CD4-positive, alpha-beta T cell treated with Interleukin-2 at 100 ng/mL for 4 hours (primary cell): ENCODE measurements around the gene ROR2.

Source experiments
- DNase-seq: peaks from one replicate; pipeline ENCODE4 v3.0.0-alpha.2; 2020; ENCODE audit warnings: low spot score

Gene ROR2

DNA sequence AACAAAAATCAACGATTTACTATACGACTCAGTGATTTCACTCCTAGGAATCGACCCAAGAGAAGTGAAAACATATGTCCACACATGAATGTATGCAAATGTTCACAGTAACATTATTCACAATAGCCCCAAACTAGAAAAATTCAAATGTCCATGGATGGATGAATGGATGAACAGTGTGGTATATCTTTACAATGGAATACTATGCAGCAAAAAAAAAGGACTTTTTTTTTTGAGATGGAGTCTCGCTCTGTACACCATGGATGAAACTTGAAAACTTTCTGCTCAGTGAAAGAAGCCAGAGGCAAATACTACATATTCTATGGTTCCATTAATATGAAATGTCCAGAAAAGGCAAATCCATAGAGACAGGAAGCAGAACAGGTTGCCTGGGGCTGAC, 233.8 kb downstream of the ROR2 start:
- DNase-seq = no peak

DNA sequence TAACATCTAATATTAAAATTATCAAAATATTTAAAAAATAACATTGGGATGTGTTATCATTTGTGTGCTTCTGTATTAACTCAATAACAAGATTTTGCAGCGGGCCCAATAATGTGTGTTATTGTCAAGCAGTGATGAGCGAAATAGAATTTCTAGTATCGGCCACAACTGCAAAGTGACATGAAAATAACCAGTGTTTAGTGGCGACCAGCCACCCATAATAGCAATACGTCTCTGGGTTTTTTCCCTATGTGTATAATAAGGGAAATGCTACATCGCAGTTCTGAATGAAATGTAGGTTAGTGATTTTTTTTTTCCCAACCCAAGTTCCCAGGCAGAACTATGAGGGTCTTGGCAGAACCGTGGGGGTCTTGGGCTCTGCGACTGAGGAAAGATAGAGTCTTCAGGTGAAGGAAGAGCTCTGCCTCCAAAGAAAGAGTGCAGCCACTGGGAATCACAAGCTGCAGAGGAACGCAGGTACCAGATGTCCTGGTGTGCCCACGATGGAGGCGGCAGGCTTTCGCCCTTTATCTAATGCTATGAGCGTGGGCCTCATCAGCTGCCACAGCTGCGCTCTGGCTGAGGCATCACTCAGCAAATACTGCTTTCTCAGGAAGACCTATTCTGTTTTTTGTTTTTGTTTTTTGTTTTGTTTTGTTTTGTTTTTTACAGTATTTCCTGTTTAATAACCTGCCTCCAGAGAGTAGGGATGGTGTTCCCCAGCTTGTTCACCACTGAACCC, 235.0 kb downstream of the ROR2 start:
- no peak for DNase-seq

- no peak for DNase-seq
Observed at GRCh38 chr9:91714020-91714806, 235.8 kb downstream of the ROR2 start.

DNA sequence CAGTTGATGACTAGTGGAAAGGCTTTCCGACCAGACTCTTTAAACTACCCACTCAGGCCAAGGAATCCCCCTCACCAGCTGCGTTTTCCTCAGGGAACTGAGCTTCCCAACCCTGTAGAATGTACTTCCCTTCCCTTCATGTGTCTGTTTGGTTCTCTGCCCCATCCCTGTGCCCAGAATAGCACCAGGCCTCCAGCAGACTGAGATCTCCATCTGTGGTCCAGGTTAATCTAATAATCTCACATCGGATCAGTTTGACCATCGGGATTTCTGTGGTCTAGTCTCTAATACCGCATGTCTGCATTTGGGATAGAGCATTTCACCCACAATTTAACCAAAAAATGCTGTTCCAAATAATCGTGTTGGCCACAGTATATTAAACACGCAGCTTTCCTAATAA, 237.2 kb downstream of the ROR2 start:
- DNase-seq = no peak

GRCh38 chr9:91711755-91712601, 238.1 kb downstream of the ROR2 start:
- peak; percentile 42 for DNase-seq

- no peak for DNase-seq
Observed at GRCh38 chr9:91710158-91710557, 239.9 kb downstream of the ROR2 start.

GRCh38 chr9:91705386-91705785, 244.6 kb downstream of the ROR2 start:
- DNase-seq = no peak

DNA sequence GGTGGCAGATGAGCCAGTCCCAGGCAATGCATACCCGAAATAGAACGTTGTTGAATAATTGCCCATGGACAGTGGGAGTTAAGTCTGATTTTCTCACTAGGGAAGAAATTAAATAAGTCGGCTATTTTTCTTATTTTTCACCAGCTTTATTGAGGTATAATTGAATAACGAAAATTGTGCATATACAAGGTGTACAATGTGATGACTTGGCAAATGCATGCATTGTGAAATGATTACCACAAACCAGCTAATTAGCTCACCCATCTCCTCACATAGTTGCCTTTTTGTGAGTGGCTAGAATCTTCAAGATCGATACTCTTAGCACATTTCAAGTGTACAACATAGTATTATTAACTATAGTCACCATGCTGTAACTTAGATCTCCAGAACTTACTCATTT, 249.6 kb downstream of the ROR2 start:
- no peak for DNase-seq

DNA sequence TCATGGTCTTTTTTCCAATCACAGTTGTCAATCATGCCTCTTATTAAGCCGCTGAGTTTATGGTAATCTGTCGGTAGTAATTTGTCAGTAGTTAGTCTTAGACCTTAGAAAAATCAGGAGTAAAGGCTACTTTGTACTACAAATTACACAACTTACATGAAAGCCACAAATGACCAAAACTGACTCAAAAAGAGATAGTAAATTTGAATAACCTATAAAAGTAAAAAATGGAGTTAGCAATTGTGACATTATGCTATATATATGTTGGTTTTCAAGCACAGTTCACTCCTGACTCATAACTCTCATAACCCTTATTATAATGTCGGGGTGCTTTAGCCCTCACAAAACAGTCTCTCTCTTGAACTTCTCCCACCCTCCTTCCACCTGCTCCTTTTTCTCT, 251.8 kb downstream of the ROR2 start:
- DNase-seq = no peak

DNA sequence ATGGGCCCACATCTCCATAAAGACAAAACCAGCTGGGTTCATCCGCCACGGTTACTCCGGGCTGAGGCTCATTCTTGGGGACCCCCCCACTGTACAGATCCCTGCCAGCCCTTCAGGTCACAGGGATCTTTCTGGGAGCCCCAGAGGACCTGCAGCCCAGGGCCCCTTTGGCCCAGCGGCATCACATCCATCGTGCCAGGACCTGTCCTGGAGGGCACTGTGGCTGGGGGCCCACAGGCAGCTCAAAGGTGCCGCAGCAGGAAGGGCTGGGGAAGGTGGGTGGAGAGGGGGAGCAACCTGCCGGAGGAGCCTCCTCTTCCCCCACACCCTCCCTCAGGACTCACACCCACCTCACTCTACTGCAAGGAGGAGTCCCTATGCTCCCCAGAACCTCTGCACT, 252.8 kb downstream of the ROR2 start:
- no peak for DNase-seq

- no peak for DNase-seq
Observed at GRCh38 chr9:91694081-91694870, 255.8 kb downstream of the ROR2 start.

GRCh38 chr9:91693226-91693625, 256.8 kb downstream of the ROR2 start:
- no peak for DNase-seq

DNA sequence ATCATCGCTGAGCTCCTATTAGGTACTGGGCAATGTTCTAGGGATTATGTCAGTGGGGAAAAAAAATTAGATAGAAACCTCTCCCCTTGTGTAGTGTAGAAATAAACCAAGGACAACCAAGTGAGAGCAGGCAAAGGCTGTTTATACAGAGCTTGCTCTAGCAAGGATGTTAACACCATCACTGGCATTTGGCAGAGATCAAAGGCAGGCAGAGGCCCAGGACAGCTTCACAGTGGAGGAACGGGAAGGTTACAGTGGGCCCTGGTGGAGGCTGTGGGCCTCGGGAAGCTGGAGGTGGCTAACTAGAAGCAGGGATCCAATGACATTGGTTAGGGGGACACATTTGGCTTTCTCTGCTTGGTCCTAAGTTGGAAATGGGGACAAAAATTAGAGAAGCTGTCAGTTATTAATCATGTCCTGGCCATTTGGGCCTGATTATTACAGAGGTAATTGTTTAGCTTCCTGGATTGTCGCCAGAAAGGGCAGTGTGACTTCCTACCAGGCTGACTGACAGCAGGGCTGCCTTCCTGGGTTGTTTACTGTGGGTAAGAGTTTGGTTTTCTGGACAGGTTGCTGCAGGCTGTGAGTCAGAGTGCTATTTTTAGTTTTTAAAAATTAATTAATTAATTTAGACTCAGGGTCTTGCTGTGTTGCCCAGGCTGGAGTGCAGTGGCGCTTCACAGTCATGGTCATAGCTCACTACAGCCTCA, 259.3 kb downstream of the ROR2 start:
- no peak for DNase-seq

DNA sequence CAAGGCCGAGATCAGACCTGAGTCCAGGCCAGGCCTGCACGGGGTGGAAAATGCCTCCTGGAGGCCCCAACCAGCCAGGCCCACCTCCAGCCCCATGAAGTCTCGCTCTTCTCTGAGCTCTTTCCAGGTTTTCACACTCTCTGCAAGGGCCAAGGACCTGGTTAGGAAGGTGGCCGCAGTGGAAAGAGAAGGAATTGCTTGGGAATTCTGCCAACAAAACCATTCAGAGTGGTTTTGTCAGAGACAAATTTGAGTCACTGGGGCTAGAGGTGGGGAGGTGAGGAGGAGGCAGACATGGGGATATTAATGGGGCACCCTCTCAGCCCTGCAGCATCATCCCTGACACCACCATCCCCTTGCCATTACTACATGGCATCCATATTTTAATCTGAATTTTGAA, 261.0 kb downstream of the ROR2 start:
- no peak for DNase-seq

- DNase-seq = no peak
Observed at GRCh38 chr9:91683269-91683668, 266.8 kb downstream of the ROR2 start.

- no peak for DNase-seq
Observed at GRCh38 chr9:91682806-91683205, 267.2 kb downstream of the ROR2 start.

DNA sequence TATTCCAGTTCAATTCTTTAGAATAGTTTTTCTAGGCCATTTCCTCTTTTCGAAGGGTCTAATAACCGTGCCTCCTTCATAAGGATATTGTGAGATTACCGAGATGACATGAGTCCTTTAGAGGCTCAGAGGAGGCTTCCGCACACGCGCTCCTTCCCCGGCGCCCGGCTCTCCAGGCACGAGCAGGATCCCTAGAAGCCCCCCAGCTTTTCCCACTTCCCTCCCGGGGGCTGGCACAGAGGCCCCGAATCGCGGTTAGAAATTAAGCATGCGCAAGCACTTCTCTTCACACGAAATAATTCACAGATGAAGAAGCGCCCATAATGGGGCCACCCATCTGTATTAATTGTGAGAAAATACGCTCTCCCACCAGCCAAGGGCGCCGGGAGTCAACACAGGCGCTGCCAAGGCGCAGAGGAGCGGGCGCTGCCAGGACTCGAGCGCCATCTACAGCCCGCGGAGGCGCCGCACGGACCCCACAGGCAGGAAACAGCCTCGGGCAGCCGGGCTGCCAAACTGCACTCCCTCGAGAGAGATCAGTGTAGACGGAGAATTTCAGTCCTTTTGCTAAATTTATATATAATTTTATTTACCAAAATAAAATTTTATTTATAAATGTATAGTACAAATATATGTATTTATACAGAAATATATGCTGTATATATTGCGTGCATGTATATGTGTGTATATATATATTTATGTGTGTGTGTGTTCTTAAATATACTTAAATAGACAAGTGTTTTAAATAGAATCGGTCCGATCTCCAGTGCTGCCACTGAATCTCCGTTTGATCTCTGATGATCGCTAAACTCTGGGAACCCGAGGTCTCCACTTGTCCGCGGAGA, 268.3 kb downstream of the ROR2 start:
- DNase-seq = peak; percentile 44

- no peak for DNase-seq
Observed at GRCh38 chr9:91680998-91681397, 269.0 kb downstream of the ROR2 start.

- DNase-seq = no peak
Observed at GRCh38 chr9:91680106-91680505, 269.9 kb downstream of the ROR2 start.
